HG03095 (cell line): Measurements from ENCODE around the gene ANO8.

Experiments
- ATAC-seq: cut with Tn5 transposase; IDR thresholded peaks from one replicate; pipeline ENCODE4 v1.9.1; 2021; ENCODE audit warnings: moderate library complexity; ENCODE audit not compliant: unreplicated experiment

ANO8 gene

GRCh38 chr19:17328517-17329365 lies 5.9 kb downstream of the ANO8 start:
- ATAC-seq: no peak

- no peak for ATAC-seq
Observed at GRCh38 chr19:17327654-17328516, 6.8 kb downstream of the ANO8 start.

- no peak for ATAC-seq
Observed at GRCh38 chr19:17327068-17327653, 7.5 kb downstream of the ANO8 start.

DNA sequence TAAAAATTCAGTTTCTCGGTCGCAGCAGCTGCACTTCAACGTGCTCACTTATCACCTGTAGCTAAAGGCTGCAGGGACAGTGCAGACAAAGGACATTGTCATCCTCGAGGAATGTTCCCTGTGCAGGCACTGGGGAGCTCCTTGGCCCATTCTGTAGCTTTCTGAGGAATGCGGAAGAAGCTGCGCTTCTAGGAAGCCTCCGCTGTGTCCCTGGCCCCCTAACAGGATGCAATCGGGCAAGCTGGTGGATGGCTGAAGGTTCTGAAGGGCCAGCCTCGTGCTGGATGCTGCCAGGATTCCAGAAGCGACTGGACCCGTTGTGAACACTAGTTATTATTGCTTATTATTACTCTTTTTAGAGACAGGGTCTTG lies 8.1 kb downstream of the ANO8 start:
- ATAC-seq: no peak

GRCh38 chr19:17325881-17326594 lies 8.6 kb downstream of the ANO8 start:
- no peak for ATAC-seq

GRCh38 chr19:17325133-17325532 lies 9.5 kb downstream of the ANO8 start:
- ATAC-seq: no peak

GRCh38 chr19:17324357-17325114 lies 10.1 kb downstream of the ANO8 start:
- ATAC-seq: no peak

- ATAC-seq: no peak
Observed at GRCh38 chr19:17323964-17324332, 10.7 kb downstream of the ANO8 start.

GRCh38 chr19:17323300-17323963 lies 11.2 kb downstream of the ANO8 start:
- no peak for ATAC-seq

GRCh38 chr19:17322854-17323253 lies 11.8 kb downstream of the ANO8 start:
- ATAC-seq: no peak

GRCh38 chr19:17321655-17322489 lies 12.8 kb downstream of the ANO8 start:
- ATAC-seq: no peak

- ATAC-seq: no peak
Observed at GRCh38 chr19:17320435-17320834, 14.2 kb downstream of the ANO8 start.

- no peak for ATAC-seq
Observed at GRCh38 chr19:17319473-17320238, 15.0 kb downstream of the ANO8 start.

DNA sequence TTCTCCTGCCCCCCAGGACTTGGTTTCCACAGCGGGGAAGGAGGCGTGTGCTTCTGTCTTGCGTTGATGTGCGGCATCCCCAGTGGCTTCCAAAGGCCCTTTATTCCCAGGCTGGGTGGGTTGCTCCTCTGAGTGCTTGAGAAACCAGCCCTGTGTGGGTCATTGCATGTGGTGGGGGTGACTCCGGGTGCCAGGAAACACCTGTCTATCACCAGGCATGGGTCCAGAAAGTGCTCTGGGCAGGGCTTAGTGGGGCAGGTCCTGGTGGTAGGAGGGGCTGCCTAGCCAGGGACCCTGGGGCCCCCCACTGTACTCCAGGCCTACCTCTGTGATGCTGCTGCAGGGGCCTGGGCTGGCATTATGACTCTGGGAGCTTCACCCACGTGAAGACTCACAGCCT lies 15.7 kb downstream of the ANO8 start:
- ATAC-seq: no peak

DNA sequence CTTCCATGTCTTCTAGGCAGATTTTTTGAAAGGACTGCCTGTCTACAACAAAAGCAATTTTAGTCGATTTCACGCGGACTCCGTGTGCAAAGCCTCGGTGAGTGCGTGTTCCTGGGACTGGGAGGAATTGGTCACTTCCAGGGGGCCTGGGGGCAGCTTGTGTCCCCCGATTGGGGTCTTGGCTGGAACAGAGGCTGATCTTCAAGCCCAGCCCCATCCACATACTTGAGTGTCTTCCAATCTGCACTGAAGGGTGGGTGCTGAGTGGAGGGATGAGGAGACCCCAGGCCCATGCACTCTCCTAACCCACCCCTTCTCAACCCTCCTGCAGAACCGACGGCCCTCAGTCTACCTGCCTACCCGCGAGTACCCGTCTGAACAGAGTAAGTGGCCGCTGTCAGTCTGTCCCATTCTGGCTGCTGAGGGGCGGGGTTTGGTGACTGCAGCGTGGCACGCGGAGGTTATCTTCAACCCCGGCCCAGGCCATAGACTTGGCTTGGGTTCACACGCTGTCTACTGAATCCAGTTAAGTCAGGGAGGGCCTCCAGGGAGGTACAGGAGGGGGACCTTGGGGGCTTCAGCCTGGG lies 20.6 kb downstream of the ANO8 start:
- ATAC-seq: no peak

- no peak for ATAC-seq
Observed at GRCh38 chr19:17312189-17313113, 22.2 kb downstream of the ANO8 start.
